Keratinocyte (primary cell): ENCODE measurements around the gene CENPU. TPM values are rescaled to one million over a fixed set of nuclear protein-coding genes. Genes with fewer than 3 reads are reported as not detected.

ENCODE experiments used
- DNase-seq: peaks from one replicate; pipeline ENCODE4 v3.0.0-alpha.2; 2011; ENCODE audit warnings: low read depth, missing footprints, low spot score
- FAIRE-seq: peaks from 2 replicates; lab custom pipeline; 2011; peaks lifted over from hg19 to GRCh38; lab: Jason Lieb, UNC
- H2AFZ ChIP-seq: 2 replicates; pipeline ENCODE4 v1.6.0; 2012; ENCODE audit warnings: low read length, control low read depth, inconsistent platforms; ENCODE audit not compliant: control insufficient read depth
- H3K27ac ChIP-seq: 2 replicates; pipeline ENCODE4 v1.5.1; 2011; ENCODE audit warnings: low read length; ENCODE audit not compliant: control insufficient read depth, insufficient read depth
- H3K27me3 ChIP-seq: 3 replicates; pipeline ENCODE4 v1.6.0; 2011; ENCODE audit warnings: low read length; ENCODE audit not compliant: control insufficient read depth, insufficient read depth; ENCODE audit errors: extremely low read depth
- H3K36me3 ChIP-seq, 2 experiments: 2 replicates in 1 of 2; 3 replicates in 1 of 2; pipeline ENCODE4 v1.5.1; 2011; ENCODE audit warnings: low read length in 2 of 2, mild to moderate bottlenecking in 1 of 2; ENCODE audit not compliant: control insufficient read depth in 2 of 2, insufficient read depth in 2 of 2; ENCODE audit errors: extremely low read depth in 1 of 2
- H3K4me1 ChIP-seq: 3 replicates; pipeline ENCODE4 v1.5.1; 2011; ENCODE audit warnings: low read length; ENCODE audit not compliant: control insufficient read depth, insufficient read depth; ENCODE audit errors: extremely low read depth
- H3K4me2 ChIP-seq: 3 replicates; pipeline ENCODE4 v1.6.0; 2011; ENCODE audit warnings: low read depth, low read length; ENCODE audit not compliant: control insufficient read depth, insufficient read depth; ENCODE audit errors: extremely low read depth
- H3K4me3 ChIP-seq, 3 experiments: fragments of 200-600 bp in 1 of 3; sonication (generic) in 1 of 3; 2 replicates in 2 of 3; 3 replicates in 1 of 3; pipeline ENCODE4 v1.5.1; 2011 to 2016; ENCODE audit warnings: low read length in 3 of 3, mild to moderate bottlenecking in 3 of 3, control low read depth in 2 of 3, inconsistent platforms in 1 of 3, low read depth in 1 of 3, mixed read lengths in 1 of 3, mixed run types in 1 of 3, moderate library complexity in 1 of 3; ENCODE audit not compliant: control insufficient read depth in 2 of 3, insufficient read depth in 2 of 3; ENCODE audit errors: extremely low read depth in 1 of 3
- H3K79me2 ChIP-seq: 2 replicates; pipeline ENCODE4 v1.6.0; 2012; ENCODE audit warnings: low read length; ENCODE audit not compliant: control insufficient read depth, insufficient read depth
- H3K9ac ChIP-seq: 3 replicates; pipeline ENCODE4 v1.6.0; 2011; ENCODE audit warnings: low read length; ENCODE audit not compliant: control insufficient read depth, insufficient read depth; ENCODE audit errors: extremely low read depth
- H3K9me1 ChIP-seq: 3 replicates; pipeline ENCODE4 v1.6.0; 2011; ENCODE audit warnings: low read length; ENCODE audit not compliant: control insufficient read depth, insufficient read depth; ENCODE audit errors: extremely low read depth
- H3K9me3 ChIP-seq: 2 replicates; pipeline ENCODE4 v1.5.1; 2012; ENCODE audit warnings: low read depth, low read length; ENCODE audit not compliant: control insufficient read depth
- H4K20me1 ChIP-seq: 3 replicates; pipeline ENCODE4 v1.6.0; 2011; ENCODE audit warnings: low read length; ENCODE audit not compliant: control insufficient read depth, insufficient read depth; ENCODE audit errors: extremely low read depth
- EZH2 ChIP-seq: IDR thresholded peaks from one replicate; pipeline ENCODE4 v1.6.1; 2012; ENCODE audit warnings: inconsistent platforms, mild to moderate bottlenecking, low read length, moderate library complexity
- dilution Hi-C: fragments of 300-500 bp; cut with MboI; formaldehyde crosslinking; loops from one replicate; pipeline ENCODE4 v1.7.0; 2020; ENCODE audit warnings: low sequenced_read_pairs; ENCODE audit not compliant: extremely low pct_ligation_motif_present
- polyA plus RNA-seq, 5 experiments: library from polyadenylated mRNA; depleted of rRNA in 3 of 5; stranded (reverse) in 3 of 5; stranded (forward) in 1 of 5; unstranded in 1 of 5; fragments of >200 nt; gene quantifications; 1 replicate in 1 of 5; 2 replicates in 3 of 5; 3 replicates in 1 of 5; pipeline versions ENCODE4 v1.2.1 to v1.2.3, GENCODE V29; 2011 to 2012; ENCODE audit warnings: missing spikeins in 2 of 5, low read depth in 1 of 5, low replicate concordance in 1 of 5
- TF ChIP-seq, protein P1 (sequence below), 3 experiments: IDR thresholded peaks in 1 of 3; conservative IDR thresholded peaks in 1 of 3; optimal IDR thresholded peaks in 1 of 3; 2 replicates in 2 of 3; 3 replicates in 1 of 3; pipeline versions ENCODE3 to v1.5.1; 2011; ENCODE audit warnings: low read length in 3 of 3, mild to moderate bottlenecking in 3 of 3, moderate library complexity in 2 of 3, control low read depth in 1 of 3, inconsistent platforms in 1 of 3; ENCODE audit not compliant: insufficient read depth in 2 of 3; ENCODE audit errors: extremely low read depth in 1 of 3

The CENPU gene
- polyA plus RNA-seq, 1 donor (not counting 4 experiments of a cell fraction or from before 2014, with no cell fraction given): 12.5 TPM

DNA sequence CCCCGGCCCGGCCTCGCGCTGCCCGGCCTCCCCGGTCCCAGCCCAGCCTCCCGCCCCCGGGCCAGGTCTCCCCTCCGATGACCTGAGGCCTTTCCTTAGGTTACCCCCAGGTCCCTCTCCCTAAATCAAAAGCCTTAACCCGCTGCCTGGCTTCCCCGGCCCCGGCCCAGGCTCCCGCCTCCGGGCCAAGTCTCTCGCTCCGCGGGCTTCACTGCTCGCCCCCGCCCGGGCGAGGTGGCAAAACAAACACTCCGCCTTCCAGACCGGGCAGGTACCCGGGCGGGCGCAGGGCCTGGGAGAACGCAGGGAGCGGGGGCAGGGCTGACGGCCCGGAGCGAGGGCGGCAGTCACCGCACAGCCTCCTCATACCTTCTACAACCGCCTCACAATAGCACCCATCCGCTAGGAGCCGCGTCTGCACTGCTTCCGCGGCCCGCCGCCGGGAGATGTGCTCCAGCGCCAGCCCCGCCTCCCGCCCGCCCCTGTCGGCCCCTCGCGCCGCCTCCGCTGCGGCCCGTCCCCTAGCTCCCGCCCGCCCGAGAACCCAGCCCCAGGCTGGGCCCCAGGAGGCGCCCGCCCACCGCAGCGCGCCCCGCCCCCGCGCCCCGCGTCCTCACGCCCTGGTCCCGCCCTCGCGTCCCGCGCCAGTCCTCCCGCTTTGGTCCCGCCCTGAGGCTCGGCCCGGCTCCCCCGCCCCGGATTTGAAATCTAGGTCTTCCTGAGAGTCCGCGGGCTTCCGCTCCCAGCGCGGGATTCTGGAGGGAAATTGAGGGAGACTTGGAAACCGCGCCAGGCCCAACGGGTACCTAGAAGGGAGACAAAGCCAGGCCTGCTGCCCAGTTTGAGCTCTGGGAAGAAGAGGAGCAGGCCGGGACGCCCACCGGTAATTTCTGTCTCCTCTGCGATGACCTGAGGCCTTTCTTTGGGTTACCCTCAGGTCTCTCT, 84.6 kb downstream of the CENPU start, which contains the start of the genes CASP3 and PRIMPOL:
TSS of gene CASP3 (minus strand) at position 422 of the 945 bp plus-strand sequence. CDS start 10,994 bp downstream, outside the sequence.
TSS of gene PRIMPOL (plus strand) at position 713 of the 945 bp plus-strand sequence. CDS start 7,403 bp downstream, outside the sequence.
- TF ChIP-seq, protein P1, sequence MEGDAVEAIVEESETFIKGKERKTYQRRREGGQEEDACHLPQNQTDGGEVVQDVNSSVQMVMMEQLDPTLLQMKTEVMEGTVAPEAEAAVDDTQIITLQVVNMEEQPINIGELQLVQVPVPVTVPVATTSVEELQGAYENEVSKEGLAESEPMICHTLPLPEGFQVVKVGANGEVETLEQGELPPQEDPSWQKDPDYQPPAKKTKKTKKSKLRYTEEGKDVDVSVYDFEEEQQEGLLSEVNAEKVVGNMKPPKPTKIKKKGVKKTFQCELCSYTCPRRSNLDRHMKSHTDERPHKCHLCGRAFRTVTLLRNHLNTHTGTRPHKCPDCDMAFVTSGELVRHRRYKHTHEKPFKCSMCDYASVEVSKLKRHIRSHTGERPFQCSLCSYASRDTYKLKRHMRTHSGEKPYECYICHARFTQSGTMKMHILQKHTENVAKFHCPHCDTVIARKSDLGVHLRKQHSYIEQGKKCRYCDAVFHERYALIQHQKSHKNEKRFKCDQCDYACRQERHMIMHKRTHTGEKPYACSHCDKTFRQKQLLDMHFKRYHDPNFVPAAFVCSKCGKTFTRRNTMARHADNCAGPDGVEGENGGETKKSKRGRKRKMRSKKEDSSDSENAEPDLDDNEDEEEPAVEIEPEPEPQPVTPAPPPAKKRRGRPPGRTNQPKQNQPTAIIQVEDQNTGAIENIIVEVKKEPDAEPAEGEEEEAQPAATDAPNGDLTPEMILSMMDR (optimal IDR thresholded peaks at IDR 0.05 in 1 of 3, IDR thresholded peaks at IDR 0.05 in 1 of 3, conservative IDR thresholded peaks at IDR 0.05 in 1 of 3; ENCODE audit: extremely low read depth in 1 of 3, insufficient read depth in 2 of 3, low read length in 3 of 3): peak in 2 of 3 experiments; percentile 58 to 71
- TF ChIP-seq EZH2: no peak
- Histone ChIP-seq H3K36me3 (peaks cover 0 to 8% of the 10 kb centered on the region in 2 experiments), H3K79me2 (peaks cover 50% of the 10 kb centered on the region), H4K20me1 (no peaks in the 10 kb centered on the region), H3K4me1 (peaks cover 14% of the 10 kb centered on the region), H3K4me3 (peak within 1 kb of the TSS; percentile 71 to 89 (median 89)), H2AFZ (peak within 1 kb of the TSS; percentile 89), H3K9ac (peak within 1 kb of the TSS; percentile 92), H3K9me3 (no peaks in the 10 kb centered on the region), H3K9me1 (no peaks in the 10 kb centered on the region), H3K4me2 (peak within 1 kb of the TSS; percentile 91), H3K27ac (peak within 1 kb of the TSS; percentile 91), H3K27me3 (no peaks in the 10 kb centered on the region)
- dilution Hi-C loops: no loop called here
- DNase-seq: peak; percentile 33
- no peak for FAIRE-seq

- Histone ChIP-seq H3K4me1 (peaks cover 14% of the 10 kb centered on the region), H3K27ac (peak overlapping the region; percentile 81)
Observed at GRCh38 chr4:184648313-184649025, 85.4 kb downstream of the CENPU start.

More at GRCh38 chr4:184648313-184649025, 85.4 kb downstream of the CENPU start:
- Histone ChIP-seq H3K9ac (peak overlapping the region; percentile 86), H3K79me2 (peaks cover 57% of the 10 kb centered on the region), H2AFZ (peak overlapping the region; percentile 47), H3K9me3 (no peaks in the 10 kb centered on the region), H3K27me3 (no peaks in the 10 kb centered on the region), H3K4me3 (peak overlapping the region; percentile 58 to 89 (median 89)), H4K20me1 (no peaks in the 10 kb centered on the region), H3K36me3 (peaks cover 0 to 8% of the 10 kb centered on the region in 2 experiments), H3K9me1 (no peaks in the 10 kb centered on the region), H3K4me2 (peak overlapping the region; percentile 77)
- TF ChIP-seq EZH2: no peak
- TF ChIP-seq, protein P1 (optimal IDR thresholded peaks at IDR 0.05 in 1 of 3, IDR thresholded peaks at IDR 0.05 in 1 of 3, conservative IDR thresholded peaks at IDR 0.05 in 1 of 3; ENCODE audit: extremely low read depth in 1 of 3, insufficient read depth in 2 of 3, low read length in 3 of 3): no peak
- dilution Hi-C loops: no loop called here
- FAIRE-seq: peak; percentile 20
- no peak for DNase-seq
